GM19397 (cell line): ENCODE results near the gene CCDC141.
"Not testable (repeated sequence)": the region's sequence is repeated elsewhere in the genome, so short reads cannot be mapped to it uniquely, and the experiment has no call there.

ENCODE experiments used
- ATAC-seq: cut with Tn5 transposase; IDR thresholded peaks from one replicate; pipeline ENCODE4 v1.9.1; 2021; ENCODE audit warnings: mild to moderate bottlenecking, moderate library complexity; ENCODE audit not compliant: unreplicated experiment

The CCDC141 gene

GRCh38 chr2:179049546-179050311 lies at the start of gene CCDC141:
Gene CCDC141, minus strand, starts transcription at chr2:179050137. Its CDS starts 196 bp downstream, at chr2:179049941.
- ATAC-seq = peak; percentile 70

GRCh38 chr2:179098080-179098689 lies 48.2 kb upstream of the CCDC141 start:
- ATAC-seq = no peak

- no peak for ATAC-seq
Measured at GRCh38 chr2:179097131-179097530, 47.2 kb upstream of the CCDC141 start.

GRCh38 chr2:179096090-179096489 lies 46.2 kb upstream of the CCDC141 start:
- ATAC-seq = peak; percentile 98

GRCh38 chr2:179092912-179093311 lies 43.0 kb upstream of the CCDC141 start:
- not testable (repeated sequence) for ATAC-seq

- ATAC-seq = no peak
Measured at GRCh38 chr2:179082697-179083096, 32.8 kb upstream of the CCDC141 start.

GRCh38 chr2:179081954-179082353 lies 32.0 kb upstream of the CCDC141 start:
- no peak for ATAC-seq

- ATAC-seq = no peak
Measured at GRCh38 chr2:179072527-179072926, 22.6 kb upstream of the CCDC141 start.

- ATAC-seq = no peak
Measured at GRCh38 chr2:179071810-179072355, 21.9 kb upstream of the CCDC141 start.

- no peak for ATAC-seq
Measured at GRCh38 chr2:179070895-179071294, 21.0 kb upstream of the CCDC141 start.

- ATAC-seq = no peak
Measured at GRCh38 chr2:179069685-179070084, 19.7 kb upstream of the CCDC141 start.

GRCh38 chr2:179068991-179069643 lies 19.2 kb upstream of the CCDC141 start:
- no peak for ATAC-seq

GRCh38 chr2:179059026-179059700 lies 9.2 kb upstream of the CCDC141 start:
- no peak for ATAC-seq

GRCh38 chr2:179057737-179058136 lies 7.8 kb upstream of the CCDC141 start:
- no peak for ATAC-seq

- ATAC-seq = not testable (repeated sequence)
Measured at GRCh38 chr2:179053568-179053967, 3.6 kb upstream of the CCDC141 start.

GRCh38 chr2:179051250-179051649 lies 1.3 kb upstream of the CCDC141 start:
- no peak for ATAC-seq

GRCh38 chr2:179050755-179051154 lies 818 bp upstream of the CCDC141 start:
- ATAC-seq = no peak

- ATAC-seq = peak; percentile 38
Measured at GRCh38 chr2:179049203-179049545, 763 bp downstream of the CCDC141 start.

GRCh38 chr2:179048099-179048498 lies 1.8 kb downstream of the CCDC141 start:
- ATAC-seq = no peak

- not testable (repeated sequence) for ATAC-seq
Measured at GRCh38 chr2:179045602-179046001, 4.3 kb downstream of the CCDC141 start.

GRCh38 chr2:179044500-179044899 lies 5.4 kb downstream of the CCDC141 start:
- no peak for ATAC-seq
